ENCODE data around the gene INTS15. TPM values are rescaled to one million over a fixed set of nuclear protein-coding genes. Genes with fewer than 3 reads are reported as not detected.
A peak's percentile ranks its signal among the peaks of the same experiment; 100 is the strongest.
"Not testable (repeated sequence)": the region's sequence is repeated elsewhere in the genome, so short reads cannot be mapped to it uniquely, and the experiment has no call there.

Gene INTS15
- total RNA-seq, 1 donor from 2014 or later, result 36.0 TPM

GRCh38 chr7:6575281-6576023 lies 14.4 kb upstream of the INTS15 start:
- DNase-seq (ENCODE audit: low read depth), result no peak
- H3K4me3 ChIP-seq (ENCODE audit: low read depth, low read length), result no peak overlapping the region
- no peaks in the 10 kb centered on the region for H3K36me3 ChIP-seq (ENCODE audit: control insufficient read depth, insufficient read depth, low read length)
- no peaks in the 10 kb centered on the region for H3K27me3 ChIP-seq (ENCODE audit: control insufficient read depth, insufficient read depth, low read length)
- TF ChIP-seq, protein P1, sequence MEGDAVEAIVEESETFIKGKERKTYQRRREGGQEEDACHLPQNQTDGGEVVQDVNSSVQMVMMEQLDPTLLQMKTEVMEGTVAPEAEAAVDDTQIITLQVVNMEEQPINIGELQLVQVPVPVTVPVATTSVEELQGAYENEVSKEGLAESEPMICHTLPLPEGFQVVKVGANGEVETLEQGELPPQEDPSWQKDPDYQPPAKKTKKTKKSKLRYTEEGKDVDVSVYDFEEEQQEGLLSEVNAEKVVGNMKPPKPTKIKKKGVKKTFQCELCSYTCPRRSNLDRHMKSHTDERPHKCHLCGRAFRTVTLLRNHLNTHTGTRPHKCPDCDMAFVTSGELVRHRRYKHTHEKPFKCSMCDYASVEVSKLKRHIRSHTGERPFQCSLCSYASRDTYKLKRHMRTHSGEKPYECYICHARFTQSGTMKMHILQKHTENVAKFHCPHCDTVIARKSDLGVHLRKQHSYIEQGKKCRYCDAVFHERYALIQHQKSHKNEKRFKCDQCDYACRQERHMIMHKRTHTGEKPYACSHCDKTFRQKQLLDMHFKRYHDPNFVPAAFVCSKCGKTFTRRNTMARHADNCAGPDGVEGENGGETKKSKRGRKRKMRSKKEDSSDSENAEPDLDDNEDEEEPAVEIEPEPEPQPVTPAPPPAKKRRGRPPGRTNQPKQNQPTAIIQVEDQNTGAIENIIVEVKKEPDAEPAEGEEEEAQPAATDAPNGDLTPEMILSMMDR (IDR thresholded peaks at IDR 0.05; ENCODE audit: insufficient read depth, low read length, poor library complexity, severe bottlenecking), result no peak

DNA sequence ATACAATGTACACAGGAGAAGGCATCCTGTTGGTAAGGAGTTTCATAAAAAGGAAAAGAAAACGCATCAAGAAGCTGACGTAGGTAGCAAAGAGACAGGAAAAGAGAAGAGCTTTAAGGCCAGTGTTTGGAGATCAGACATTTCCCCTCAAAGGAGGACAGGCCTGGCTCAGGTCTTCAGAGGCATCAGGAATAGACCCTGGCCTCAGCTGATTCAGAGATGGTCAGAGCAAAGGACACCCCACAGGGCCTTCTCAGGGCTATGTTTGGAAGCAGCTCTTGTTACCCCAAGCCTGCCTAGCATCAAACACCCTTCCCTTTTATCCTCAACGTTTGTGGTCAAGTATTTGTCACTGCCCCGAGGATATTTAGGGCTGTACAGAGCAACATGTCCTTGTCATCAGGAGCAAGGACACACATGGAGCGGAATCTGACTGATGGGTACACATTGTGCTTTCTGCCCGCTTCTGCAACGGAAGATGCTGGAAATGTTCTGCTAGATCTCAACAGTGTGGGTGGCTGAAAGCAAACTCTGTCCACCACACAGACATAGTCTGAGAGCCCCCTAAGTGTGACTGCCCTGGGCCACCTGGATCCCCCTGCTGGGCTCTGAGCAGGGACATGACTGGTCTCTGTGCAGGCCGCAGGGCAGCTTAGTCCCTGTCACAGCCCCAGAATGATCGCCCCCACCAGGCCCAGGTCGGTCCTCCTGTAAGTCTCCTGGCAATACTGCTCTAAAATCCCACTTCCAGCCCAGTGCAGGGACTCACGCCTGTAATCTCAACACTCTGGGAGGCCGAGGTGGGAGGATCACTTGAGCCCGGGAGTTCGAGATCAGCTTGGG lies 13.6 kb upstream of the INTS15 start:
- no peak for DNase-seq (ENCODE audit: low read depth)
- H3K4me3 ChIP-seq (ENCODE audit: low read depth, low read length), result peak overlapping the region; percentile 86
- H3K27me3 ChIP-seq (ENCODE audit: control insufficient read depth, insufficient read depth, low read length), result no peaks in the 10 kb centered on the region
- H3K36me3 ChIP-seq (ENCODE audit: control insufficient read depth, insufficient read depth, low read length), result no peaks in the 10 kb centered on the region
- TF ChIP-seq, protein P1 (IDR thresholded peaks at IDR 0.05; ENCODE audit: insufficient read depth, low read length, poor library complexity, severe bottlenecking), result no peak

GRCh38 chr7:6576867-6577368 lies 12.9 kb upstream of the INTS15 start:
- DNase-seq (ENCODE audit: low read depth); H3K36me3 ChIP-seq (ENCODE audit: control insufficient read depth, insufficient read depth, low read length); H3K27me3 ChIP-seq (ENCODE audit: control insufficient read depth, insufficient read depth, low read length): not testable (repeated sequence)
- peak overlapping the region; percentile 86 for H3K4me3 ChIP-seq (ENCODE audit: low read depth, low read length)

DNA sequence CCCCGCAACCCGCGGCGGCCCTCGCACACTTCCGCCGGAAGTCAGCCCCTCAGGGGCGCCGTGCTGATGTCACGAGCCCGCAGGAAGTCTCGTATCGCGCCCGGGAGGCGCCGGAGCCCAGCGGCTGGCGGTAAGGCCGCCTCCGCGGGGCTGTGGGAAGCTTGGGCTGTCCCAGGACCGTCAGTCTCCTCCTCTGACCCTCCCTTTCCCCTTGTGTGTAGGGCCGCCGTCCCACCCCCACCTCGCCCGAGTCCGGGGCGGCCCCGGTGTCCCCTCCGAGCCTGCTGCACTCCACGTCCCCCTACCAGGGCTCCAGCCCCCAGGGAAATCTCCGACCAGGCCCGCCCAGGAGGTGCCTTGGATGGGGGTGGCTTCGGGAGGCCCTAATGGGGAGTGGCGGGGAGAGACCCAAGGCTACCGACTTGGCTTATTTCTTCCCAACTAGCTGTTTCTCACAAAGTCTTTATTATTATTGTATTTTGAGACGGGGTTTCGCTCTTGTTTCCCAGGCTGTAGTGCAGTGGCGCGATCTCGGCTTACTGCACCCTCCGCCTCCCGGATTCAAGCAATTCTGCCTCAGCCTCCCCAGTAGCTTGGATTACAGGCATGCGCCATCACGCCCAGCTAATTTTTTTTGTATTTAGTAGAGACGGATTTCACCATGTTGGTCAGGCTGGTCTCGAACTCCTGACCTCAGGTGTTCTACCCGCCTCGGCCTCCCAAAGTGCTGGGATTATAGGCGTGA lies 12.3 kb upstream of the INTS15 start, which contains the start of gene ZDHHC4:
TSS of gene ZDHHC4 (plus strand) at position 86 of the 745 bp plus-strand sequence. CDS start 3,108 bp downstream, outside the sequence.
- H3K27me3 ChIP-seq (ENCODE audit: control insufficient read depth, insufficient read depth, low read length), result no peaks in the 10 kb centered on the region
- H3K36me3 ChIP-seq (ENCODE audit: control insufficient read depth, insufficient read depth, low read length), result no peaks in the 10 kb centered on the region
- TF ChIP-seq, protein P1 (IDR thresholded peaks at IDR 0.05; ENCODE audit: insufficient read depth, low read length, poor library complexity, severe bottlenecking), result no peak
- H3K4me3 ChIP-seq (ENCODE audit: low read depth, low read length), result peak within 1 kb of the TSS; percentile 86
- peak; percentile 62 for DNase-seq (ENCODE audit: low read depth)

GRCh38 chr7:6578114-6579084 lies 11.4 kb upstream of the INTS15 start:
- TF ChIP-seq, protein P1 (IDR thresholded peaks at IDR 0.05; ENCODE audit: insufficient read depth, low read length, poor library complexity, severe bottlenecking), result no peak
- Histone ChIP-seq H3K4me3 (ENCODE audit: low read depth, low read length) (peak overlapping the region; percentile 86), H3K36me3 (ENCODE audit: control insufficient read depth, insufficient read depth, low read length) (no peaks in the 10 kb centered on the region), H3K27me3 (ENCODE audit: control insufficient read depth, insufficient read depth, low read length) (no peaks in the 10 kb centered on the region)
- DNase-seq (ENCODE audit: low read depth), result no peak
